Sigmoid colon (tissue), 4 donors: Measurements from ENCODE around the gene TBX19.

Experiments
- CTCF ChIP-seq, 4 experiments: fragments of 450-650 bp in 3 of 4; fragments of 200-600 bp in 1 of 4; IDR thresholded peaks; one replicate each; pipeline ENCODE4 v1.5.1; 2016 to 2019; ENCODE audit warnings: antibody characterized with exemption in 4 of 4, mild to moderate bottlenecking in 3 of 4, moderate library complexity in 2 of 4
- EP300 ChIP-seq, 4 donors: sonication (generic); formaldehyde crosslinking; IDR thresholded peaks; one replicate each; pipeline ENCODE4 v1.6.1; 2017; ENCODE audit warnings: antibody characterized with exemption in 4 of 4
- POLR2A ChIP-seq, 2 donors: fragments of 450-650 bp; IDR thresholded peaks; one replicate each; pipeline ENCODE4 v1.6.1; 2016; ENCODE audit warnings: antibody characterized with exemption in 2 of 2, mild to moderate bottlenecking in 2 of 2, moderate library complexity in 2 of 2

GRCh38 chr1:168281603-168282325, 1.1 kb downstream of the TBX19 start:
- TF ChIP-seq POLR2A (IDR thresholded peaks at IDR 0.05) (no peak), CTCF (IDR thresholded peaks at IDR 0.05) (no peak), EP300 (IDR thresholded peaks at IDR 0.05) (no peak)
